GM12891 (cell line): ENCODE results near the gene DDA1.
"Not testable (repeated sequence)": the region's sequence is repeated elsewhere in the genome, so short reads cannot be mapped to it uniquely, and the experiment has no call there.

Experiments used
- PAX5 ChIP-seq: IDR thresholded peaks from 2 replicates; pipeline ENCODE4 v1.6.1; 2011; ENCODE audit warnings: low read length, moderate library complexity, mild to moderate bottlenecking; ENCODE audit not compliant: insufficient read depth, severe bottlenecking
- POLR2A ChIP-seq: IDR thresholded peaks from 2 replicates; pipeline ENCODE4 v1.6.1; 2011; ENCODE audit warnings: low read depth, low read length, control low read depth
- POLR2AphosphoS5 ChIP-seq: IDR thresholded peaks from 2 replicates; pipeline ENCODE4 v1.6.1; 2011; ENCODE audit warnings: low read depth, low read length, control low read depth
- TAF1 ChIP-seq: IDR thresholded peaks from 2 replicates; pipeline ENCODE4 v1.6.1; 2011; ENCODE audit warnings: low read depth, low read length, control low read depth

DNA sequence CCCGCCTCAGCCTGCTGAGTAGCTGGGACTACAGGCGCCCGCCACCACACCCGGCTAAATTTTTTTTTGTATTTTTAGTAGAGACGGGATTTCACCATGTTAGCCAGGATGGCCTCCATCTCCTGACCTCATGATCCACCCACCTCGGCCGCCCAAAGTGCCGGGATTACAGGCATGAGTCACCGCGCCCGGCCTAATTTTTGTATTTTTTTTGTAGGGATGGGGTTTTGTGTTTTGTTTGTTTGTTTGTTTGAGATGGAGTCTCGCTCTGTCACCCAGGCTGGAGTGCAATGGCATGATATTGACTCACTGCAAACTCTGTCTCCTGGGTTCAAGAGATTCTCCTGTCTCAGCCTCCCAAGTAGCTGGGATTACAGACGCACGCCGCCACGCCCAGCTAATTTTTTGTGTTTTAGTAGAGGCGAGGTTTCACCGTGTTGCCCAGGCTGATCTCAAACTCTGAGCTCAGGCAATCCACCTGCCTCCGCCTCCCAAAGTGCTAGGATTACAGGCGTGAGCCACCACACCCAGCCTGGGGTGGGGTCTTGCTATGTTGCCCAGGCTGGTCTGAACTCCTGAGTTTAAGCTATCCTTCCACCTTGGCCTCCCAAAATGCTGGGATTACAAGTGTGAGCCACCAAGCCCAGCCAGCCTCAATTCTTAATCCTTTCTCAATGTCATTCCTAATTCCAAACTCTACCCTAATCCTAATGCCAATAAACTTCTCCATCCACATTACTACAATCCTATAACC is 54.7 kb downstream of the DDA1 start:
- not testable (repeated sequence) for TF ChIP-seq POLR2A, TAF1, POLR2AphosphoS5, PAX5
